GM13976 (cell line): Measurements from ENCODE around the gene STK32A.

Source experiments
- DNase-seq: peaks from one replicate; pipeline ENCODE4 v3.0.0; 2012; ENCODE audit warnings: low spot score
- in situ Hi-C: fragments of 300-500 bp; cut with MboI; formaldehyde crosslinking; loops from one replicate; pipeline ENCODE4 v1.12.0; 2022; ENCODE audit warnings: low sequenced_read_pairs, mixed read lengths, inconsistent platforms; ENCODE audit not compliant: unreplicated experiment
- TF ChIP-seq, protein P1 (sequence below): IDR thresholded peaks from 2 replicates; pipeline ENCODE4 v1.5.1; 2012; ENCODE audit warnings: borderline replicate concordance, mild to moderate bottlenecking; ENCODE audit not compliant: insufficient read depth; ENCODE audit errors: extremely low read depth, missing control alignments, control extremely low read depth

STK32A gene

DNA sequence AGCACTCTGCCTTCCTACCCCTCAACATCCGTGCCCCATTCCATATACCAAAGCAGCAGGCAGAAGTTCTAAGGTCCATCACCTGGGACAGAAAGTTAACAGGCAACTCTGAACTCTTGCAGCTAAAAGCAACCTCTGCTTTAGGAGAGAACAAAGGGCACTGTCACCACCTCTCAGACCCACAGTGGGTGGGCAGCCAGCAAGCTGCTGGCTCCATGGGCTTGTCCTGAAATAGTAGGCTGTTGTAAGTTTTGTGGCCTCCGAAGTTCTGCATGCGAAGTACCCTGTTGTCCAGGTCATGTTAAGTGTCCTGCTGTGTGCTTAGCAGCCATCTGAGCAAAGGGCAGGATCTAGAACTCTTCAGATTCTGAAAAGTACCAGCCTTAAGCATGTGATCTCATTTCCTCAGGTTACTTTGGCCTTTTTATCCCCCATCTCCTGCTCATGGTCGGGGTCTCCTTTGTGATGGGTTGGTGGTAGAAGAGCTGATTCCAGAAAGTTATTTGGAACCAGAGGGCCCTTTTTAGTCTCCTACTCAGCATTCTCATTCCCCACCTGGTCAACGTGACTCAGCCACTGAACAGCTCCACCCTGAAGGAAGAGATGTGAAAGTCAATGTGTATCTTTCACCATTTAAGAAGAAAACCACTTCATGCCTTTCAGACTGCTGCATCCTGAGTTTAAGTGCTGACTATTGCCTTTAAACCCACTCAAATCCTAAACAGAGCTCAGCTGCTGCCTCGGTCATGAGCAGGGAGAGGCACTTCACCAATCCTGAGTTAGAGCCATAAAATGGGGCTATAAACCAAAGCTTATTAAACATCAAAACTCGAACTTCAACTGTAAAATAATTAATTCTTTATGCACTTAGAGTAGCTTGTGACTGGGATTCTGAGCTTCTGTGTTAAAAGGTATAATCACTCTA is 153.6 kb downstream of the STK32A start:
- in situ Hi-C loops = no loop called here
- no peak for DNase-seq
- TF ChIP-seq, protein P1, sequence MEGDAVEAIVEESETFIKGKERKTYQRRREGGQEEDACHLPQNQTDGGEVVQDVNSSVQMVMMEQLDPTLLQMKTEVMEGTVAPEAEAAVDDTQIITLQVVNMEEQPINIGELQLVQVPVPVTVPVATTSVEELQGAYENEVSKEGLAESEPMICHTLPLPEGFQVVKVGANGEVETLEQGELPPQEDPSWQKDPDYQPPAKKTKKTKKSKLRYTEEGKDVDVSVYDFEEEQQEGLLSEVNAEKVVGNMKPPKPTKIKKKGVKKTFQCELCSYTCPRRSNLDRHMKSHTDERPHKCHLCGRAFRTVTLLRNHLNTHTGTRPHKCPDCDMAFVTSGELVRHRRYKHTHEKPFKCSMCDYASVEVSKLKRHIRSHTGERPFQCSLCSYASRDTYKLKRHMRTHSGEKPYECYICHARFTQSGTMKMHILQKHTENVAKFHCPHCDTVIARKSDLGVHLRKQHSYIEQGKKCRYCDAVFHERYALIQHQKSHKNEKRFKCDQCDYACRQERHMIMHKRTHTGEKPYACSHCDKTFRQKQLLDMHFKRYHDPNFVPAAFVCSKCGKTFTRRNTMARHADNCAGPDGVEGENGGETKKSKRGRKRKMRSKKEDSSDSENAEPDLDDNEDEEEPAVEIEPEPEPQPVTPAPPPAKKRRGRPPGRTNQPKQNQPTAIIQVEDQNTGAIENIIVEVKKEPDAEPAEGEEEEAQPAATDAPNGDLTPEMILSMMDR = no peak

DNA sequence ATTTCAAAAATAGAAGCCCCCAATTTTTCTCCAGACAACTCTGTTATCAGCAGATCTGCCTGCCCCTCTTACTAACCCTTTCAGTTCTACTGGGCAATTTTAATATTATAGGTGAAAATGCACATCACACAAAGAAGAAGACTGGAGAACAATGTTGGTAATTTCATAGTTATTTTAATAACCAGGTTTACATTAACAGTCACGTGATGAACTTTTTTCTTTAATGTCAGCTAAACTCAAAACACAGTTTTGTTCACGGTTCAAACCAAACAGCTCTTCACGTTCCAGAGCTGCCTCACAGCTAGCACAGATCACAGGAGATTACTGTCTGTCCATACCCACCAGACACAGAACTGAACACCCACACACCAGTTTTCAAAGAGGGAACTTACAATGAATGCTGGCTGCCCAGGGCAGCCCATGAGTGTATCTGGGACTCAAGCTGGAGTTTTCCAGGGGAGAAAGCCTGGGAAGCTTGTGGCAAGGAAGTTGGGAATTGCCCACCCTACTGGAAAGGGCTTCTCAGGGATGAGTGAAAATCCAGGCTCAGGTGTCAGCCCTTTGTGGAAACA is 155.9 kb downstream of the STK32A start:
- DNase-seq = no peak
- TF ChIP-seq, protein P1 = no peak
- in situ Hi-C loops = no loop called here

DNA sequence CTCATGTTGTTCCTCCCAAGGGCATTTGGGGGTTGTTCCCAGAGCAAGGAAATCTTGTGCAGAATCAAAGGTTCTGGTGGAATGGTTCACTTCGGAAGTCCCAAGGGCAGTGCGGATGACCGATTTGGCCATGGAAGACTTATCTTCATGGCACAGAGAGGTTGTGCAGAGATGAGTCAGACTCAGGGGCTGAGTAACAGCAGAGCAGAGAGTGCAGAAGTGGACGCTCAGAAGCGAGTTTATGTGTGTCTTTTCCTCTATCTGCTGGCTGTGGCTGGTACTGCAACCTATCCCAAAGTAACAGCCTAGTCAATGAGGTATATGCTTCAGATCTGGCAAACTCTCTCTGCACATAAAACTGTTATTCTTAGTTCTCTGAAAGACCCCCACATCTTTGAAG is 157.0 kb downstream of the STK32A start:
- DNase-seq = no peak
- in situ Hi-C loops = no loop called here
- TF ChIP-seq, protein P1 = no peak

DNA sequence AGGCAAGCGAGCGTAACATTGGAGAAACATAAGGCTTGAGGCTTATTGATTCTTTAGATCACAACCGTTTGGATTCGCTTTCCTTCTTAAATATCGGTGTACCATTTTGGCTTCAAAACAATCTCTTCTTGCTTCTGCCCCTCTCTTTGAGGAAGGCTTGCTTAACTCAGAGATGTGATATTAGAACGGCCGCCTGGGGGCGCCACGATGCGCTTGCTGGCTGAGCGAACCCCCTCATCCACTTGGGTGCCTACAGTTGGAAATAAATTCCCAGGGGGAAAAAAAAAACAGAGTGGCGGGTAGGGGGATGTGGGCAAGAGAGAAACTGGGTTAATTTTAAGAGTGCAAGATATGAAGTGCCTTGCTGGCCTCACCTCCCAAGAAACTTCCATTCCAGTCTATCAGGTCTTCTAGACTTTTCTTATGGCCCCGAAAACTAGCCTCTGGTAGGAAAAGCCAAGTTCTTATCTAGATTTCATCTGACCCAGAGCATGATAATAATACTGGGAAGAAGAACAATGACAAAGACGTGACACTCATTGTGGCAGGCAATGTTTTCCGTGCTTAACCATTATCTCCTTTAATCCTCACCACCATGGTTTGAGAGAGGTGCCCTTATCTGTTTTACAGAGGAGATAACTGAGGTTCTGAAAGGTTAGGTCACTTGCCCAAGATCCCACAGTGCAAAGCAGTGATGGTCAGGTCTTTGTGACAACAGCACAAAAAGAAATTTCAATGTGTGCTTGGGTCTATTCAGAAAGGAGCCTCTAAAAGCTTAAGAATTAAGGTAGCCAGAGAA is 159.2 kb downstream of the STK32A start:
- TF ChIP-seq, protein P1 = no peak
- DNase-seq = no peak
- in situ Hi-C loops = no loop called here

DNA sequence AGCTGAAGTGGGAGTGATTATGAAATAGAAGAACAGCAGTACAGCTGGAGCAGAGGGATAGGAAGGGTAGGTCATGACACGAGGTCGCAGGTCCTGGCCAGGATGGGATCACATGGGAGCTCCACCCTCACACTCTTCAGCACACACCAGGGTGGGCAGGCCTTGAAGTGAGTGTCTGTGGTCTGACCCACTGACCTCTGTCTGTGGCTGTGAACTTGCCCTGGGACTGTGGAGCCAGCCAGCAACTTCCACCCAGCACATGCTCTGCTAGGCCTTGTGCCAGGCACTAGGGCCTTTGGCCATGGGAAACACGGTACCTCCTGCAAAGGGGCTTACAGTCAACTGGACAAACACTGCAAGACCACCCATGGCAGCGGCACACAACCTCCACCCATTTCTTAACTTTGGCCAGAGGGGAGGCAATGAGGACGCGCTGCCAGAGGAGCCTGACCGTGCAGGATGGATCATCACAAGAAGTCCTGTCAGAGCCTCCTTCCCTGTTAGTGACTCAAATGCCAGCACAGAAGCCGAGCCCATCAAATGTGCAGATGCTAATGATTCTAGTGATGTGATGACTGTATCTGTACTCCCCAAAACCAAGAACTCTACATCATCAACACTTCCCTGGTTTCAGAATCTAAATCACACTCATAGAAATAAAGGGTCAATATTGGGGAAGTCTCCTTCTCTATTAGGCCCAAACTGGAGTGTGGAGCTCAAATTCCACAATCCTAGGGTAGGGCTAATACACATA is 161.4 kb downstream of the STK32A start:
- DNase-seq = no peak
- TF ChIP-seq, protein P1 = no peak
- in situ Hi-C loops = no loop called here

DNA sequence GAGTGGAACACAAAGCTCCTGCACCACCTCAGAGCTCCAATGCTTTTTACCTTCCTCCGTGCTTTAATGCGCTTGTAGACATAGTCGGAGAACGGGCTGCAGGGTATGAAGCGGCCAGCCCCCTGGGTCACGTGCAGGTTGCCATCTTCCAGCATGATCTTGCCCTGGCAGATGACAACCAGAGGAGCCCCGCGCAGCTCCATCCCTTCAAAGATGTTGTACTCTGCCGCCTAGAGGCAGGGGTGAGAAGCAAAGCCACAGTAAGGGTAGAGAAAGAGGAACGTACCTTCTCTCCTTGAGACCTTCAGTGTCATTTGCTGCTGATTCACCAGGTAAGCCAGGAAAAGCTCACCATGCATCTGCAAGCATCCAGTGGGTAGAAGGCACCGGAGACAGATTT is 162.8 kb downstream of the STK32A start:
- no peak for DNase-seq
- TF ChIP-seq, protein P1 = no peak
- in situ Hi-C loops = no loop called here
